Limb (tissue), 2 donors: ENCODE results near the gene ACAP3.
"Not testable (repeated sequence)": the region's sequence is repeated elsewhere in the genome, so short reads cannot be mapped to it uniquely, and the experiment has no call there.

Experiments
- DNase-seq, 2 donors: peaks; one replicate each; pipeline ENCODE4 v3.0.0-alpha.2; 2016; ENCODE audit errors: extremely low spot score in 2 of 2

Gene ACAP3

DNA sequence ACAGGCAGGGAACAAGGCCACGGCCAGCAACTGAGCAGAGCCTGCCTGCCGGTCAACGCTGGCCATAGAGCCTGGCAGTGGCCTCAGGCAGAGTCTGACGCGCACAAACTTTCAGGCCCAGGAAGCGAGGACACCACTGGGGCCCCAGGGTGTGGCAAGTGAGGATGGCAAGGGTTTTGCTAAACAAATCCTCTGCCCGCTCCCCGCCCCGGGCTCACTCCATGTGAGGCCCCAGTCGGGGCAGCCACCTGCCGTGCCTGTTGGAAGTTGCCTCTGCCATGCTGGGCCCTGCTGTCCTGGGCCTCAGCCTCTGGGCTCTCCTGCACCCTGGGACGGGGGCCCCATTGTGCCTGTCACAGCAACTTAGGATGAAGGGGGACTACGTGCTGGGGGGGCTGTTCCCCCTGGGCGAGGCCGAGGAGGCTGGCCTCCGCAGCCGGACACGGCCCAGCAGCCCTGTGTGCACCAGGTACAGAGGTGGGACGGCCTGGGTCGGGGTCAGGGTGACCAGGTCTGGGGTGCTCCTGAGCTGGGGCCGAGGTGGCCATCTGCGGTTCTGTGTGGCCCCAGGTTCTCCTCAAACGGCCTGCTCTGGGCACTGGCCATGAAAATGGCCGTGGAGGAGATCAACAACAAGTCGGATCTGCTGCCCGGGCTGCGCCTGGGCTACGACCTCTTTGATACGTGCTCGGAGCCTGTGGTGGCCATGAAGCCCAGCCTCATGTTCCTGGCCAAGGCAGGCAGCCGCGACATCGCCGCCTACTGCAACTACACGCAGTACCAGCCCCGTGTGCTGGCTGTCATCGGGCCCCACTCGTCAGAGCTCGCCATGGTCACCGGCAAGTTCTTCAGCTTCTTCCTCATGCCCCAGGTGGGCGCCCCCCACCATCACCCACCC, 23.6 kb upstream of the ACAP3 start, which contains the start of gene TAS1R3:
TSS of gene TAS1R3 (plus strand) at position 213 of the 898 bp plus-strand sequence. CDS start at position 279, 66 bp downstream.
- no peak for DNase-seq

DNA sequence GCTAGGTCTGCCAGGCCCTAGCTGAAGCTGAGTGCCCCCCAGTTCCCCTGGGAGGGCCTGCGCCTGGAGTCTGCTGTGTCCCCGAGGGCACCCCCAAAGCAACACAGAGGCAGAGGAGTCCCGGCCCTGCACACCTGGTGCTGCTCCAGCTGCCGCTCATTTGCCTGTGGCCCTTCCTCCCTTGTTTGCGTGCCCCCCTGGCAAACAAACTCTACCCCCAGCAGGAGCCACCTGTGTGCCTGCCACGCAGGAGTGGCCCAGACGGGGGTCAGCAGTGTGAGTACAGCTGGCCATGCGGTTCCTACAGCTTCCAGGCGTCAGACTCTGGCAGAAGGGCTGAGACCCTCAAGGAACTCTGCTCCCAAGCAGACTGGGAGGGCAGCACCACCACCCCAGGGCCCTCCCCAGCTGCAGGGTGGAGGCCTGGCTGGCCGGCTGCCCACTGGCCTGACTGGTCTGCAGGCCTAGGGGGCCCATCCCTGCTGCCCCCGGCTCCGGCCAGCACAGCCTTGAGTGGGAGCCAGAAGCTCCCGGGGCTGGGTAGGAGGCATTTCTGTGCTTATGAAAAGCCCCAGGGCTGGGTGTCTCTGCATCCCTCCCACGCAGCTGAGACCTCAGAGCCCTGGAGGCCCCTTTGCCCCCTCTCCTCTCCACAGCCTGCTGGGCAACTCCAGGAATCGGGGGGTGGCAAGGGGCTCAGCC, 22.8 kb upstream of the ACAP3 start:
- DNase-seq = no peak

- no peak for DNase-seq
Observed at GRCh38 chr1:1329304-1330210, 21.8 kb upstream of the ACAP3 start.

GRCh38 chr1:1328254-1328653, 20.5 kb upstream of the ACAP3 start:
- no peak for DNase-seq

DNA sequence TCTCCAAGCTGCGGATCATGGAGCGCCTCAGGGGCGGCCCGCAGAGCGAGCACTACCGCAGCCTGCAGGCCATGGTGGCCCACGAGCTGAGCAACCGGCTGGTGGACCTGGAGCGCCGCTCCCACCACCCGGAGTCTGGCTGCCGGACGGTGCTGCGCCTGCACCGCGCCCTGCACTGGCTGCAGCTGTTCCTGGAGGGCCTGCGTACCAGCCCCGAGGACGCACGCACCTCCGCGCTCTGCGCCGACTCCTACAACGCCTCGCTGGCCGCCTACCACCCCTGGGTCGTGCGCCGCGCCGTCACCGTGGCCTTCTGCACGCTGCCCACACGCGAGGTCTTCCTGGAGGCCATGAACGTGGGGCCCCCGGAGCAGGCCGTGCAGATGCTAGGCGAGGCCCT, 19.6 kb upstream of the ACAP3 start:
- DNase-seq = no peak

GRCh38 chr1:1326075-1326605, 18.4 kb upstream of the ACAP3 start:
- no peak for DNase-seq

- no peak for DNase-seq
Observed at GRCh38 chr1:1325288-1326074, 17.8 kb upstream of the ACAP3 start.

- DNase-seq = peak; percentile 91 to 97
Observed at GRCh38 chr1:1324524-1325287, 17.0 kb upstream of the ACAP3 start, which contains the start of the genes CPTP and INTS11. Gene CPTP (plus strand): TSS chr1:1324802. CDS start chr1:1326911, 2,109 bp downstream. Gene INTS11 (minus strand): TSS chr1:1324660. CDS start chr1:1324608, 52 bp downstream.

DNA sequence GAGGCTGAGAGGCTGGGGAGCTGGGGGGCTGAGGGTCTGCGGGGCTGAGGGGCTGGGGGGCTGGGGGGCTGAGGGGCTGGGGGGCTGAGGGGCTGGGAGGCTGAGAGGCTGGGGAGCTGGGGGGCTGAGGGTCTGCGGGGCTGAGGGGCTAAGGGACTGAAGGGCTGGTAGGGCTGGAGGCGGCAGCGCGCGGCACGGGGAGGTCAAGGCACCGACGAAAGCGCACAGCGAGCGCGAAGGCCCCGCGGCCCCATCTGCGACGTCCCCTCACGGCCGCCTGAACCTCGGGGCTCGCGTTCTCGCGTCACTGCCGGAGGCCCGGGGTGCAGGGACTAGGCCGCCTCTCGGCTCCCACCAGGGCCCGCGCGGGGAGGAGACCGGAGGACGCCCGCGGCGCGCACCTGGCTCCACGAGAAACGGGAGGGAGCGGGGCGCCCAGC, 16.4 kb upstream of the ACAP3 start:
- DNase-seq = no peak

- no peak for DNase-seq
Observed at GRCh38 chr1:1322952-1323351, 15.2 kb upstream of the ACAP3 start.

GRCh38 chr1:1322418-1322817, 14.7 kb upstream of the ACAP3 start:
- DNase-seq = no peak

DNA sequence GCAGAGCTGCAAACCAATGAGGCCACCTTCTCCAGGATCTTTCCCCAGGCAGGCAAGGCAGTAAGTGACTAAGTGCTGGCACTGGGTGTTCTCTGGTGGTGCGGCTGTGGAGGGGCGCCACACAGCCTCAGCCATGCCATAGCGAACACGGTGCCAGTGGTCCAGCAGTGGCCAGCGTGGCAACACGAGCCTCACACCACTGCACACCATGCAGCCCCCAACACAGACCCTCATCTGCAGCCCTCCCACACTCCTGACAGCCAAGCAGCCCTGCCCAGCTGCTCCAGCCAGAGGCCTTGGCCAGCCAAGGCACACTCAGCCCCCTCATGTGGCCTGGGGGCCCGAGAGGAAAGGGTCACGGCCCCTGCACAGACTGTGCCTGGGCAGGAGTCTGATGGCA, 13.7 kb upstream of the ACAP3 start:
- no peak for DNase-seq

DNA sequence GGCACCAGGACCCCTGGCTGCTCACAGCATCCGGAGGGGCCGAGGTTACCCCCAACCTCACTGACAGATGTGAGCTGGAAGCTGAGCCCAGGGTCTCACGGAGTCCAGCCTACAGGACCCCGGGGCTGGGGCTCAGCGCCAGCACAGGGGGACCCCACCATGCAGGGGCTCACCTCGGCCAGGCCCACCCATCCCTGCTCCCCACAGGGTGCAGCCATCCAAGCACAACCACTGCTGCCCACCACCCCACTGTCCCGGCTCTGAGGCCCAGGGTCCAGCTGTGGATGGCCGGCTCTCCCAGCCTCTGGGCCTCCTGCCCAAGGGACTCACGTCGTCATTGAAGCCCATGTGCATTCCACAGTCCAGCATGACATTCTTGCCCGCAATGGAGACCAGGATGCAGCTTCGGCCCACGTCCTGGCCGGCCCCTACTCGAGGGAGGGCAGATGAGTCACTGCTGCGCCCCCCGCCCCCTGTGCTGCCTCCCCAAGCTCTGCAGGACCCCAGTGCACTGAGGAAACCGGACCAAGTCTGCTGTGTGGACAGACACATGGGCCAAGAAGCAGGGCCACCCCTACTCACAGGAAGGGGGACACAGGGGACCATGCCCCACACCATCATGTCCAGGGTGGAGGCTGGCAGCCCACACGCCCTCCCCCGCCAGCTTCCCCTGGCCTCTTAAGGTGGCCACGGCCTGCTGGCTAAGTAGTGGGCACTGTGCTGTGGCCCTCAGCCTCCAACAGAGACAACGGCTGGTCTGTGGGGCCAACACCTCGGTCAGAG, 13.1 kb upstream of the ACAP3 start:
- DNase-seq = no peak

- no peak for DNase-seq
Observed at GRCh38 chr1:1319646-1319941, 11.9 kb upstream of the ACAP3 start.

- no peak for DNase-seq
Observed at GRCh38 chr1:1318777-1319645, 11.3 kb upstream of the ACAP3 start.

- DNase-seq = no peak
Observed at GRCh38 chr1:1318131-1318652, 10.5 kb upstream of the ACAP3 start.

GRCh38 chr1:1317420-1317819, 9.7 kb upstream of the ACAP3 start:
- DNase-seq = no peak

DNA sequence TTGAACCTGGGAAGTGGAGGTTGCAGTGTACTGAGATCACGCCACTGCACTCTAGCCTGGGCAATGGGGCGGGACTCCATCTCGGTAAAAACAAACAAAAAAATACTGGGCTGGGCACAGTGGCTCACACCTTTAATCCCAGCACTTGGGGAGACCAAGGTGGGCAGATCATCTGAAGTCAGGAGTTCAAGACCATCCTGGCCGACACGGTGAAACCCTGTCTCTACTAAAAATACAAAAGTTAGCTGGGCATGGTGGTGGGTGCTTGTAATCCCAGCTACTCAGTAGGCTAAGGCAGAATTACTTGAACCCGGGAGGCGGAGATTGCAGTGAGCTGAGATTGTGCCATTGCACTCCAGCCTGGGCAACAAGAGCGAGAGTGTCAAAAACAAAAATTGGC, 8.5 kb upstream of the ACAP3 start:
- DNase-seq = not testable (repeated sequence)
